SK-N-SH treated with all-trans-retinoic acid at 6 μM for 48 hours (cell line): ENCODE measurements around the gene DUSP7.

Source experiments
- ATAC-seq: fragments of 200-7000 bp; cut with Tn5 transposase; 3 replicates; pipeline ENCODE4 v1.9.1; 2020; ENCODE audit warnings: mild to moderate bottlenecking, moderate library complexity
- ARNTL ChIP-seq: fragments of 450-650 bp; formaldehyde crosslinking; IDR thresholded peaks from 2 replicates; pipeline ENCODE4 v1.5.0; 2020; ENCODE audit warnings: low read depth, mild to moderate bottlenecking, moderate library complexity, borderline replicate concordance
- BACH2 ChIP-seq: fragments of 250-450 bp; sonication (Bioruptor Pico); IDR thresholded peaks from 2 replicates; pipeline ENCODE4 v1.9.0; 2021; ENCODE audit warnings: mild to moderate bottlenecking, borderline replicate concordance
- CSRNP3 ChIP-seq: fragments of 250-450 bp; sonication (Bioruptor Pico); IDR thresholded peaks from 2 replicates; pipeline ENCODE4 v1.5.1; 2021; ENCODE audit warnings: mild to moderate bottlenecking, moderate library complexity
- ESRRG ChIP-seq: fragments of 250-450 bp; sonication (Bioruptor Pico); IDR thresholded peaks from 2 replicates; pipeline ENCODE4 v1.6.1; 2021; ENCODE audit warnings: mild to moderate bottlenecking
- GLIS3 ChIP-seq: fragments of 250-450 bp; sonication (Bioruptor Pico); IDR thresholded peaks from 2 replicates; pipeline ENCODE4 v1.5.0; 2020; ENCODE audit warnings: mild to moderate bottlenecking, moderate library complexity
- ISL1 ChIP-seq: fragments of 250-450 bp; sonication (Bioruptor Pico); IDR thresholded peaks from 2 replicates; pipeline ENCODE4 v2.1.2; 2022; ENCODE audit warnings: mild to moderate bottlenecking, moderate library complexity
- OSR1 ChIP-seq: fragments of 250-450 bp; sonication (Bioruptor Pico); IDR thresholded peaks from 2 replicates; pipeline ENCODE4 v1.8.0; 2022; ENCODE audit warnings: moderate library complexity, mild to moderate bottlenecking, inconsistent platforms
- PATZ1 ChIP-seq: fragments of 250-450 bp; sonication (Bioruptor Pico); IDR thresholded peaks from 2 replicates; pipeline ENCODE4 v1.8.0; 2020; ENCODE audit warnings: mild to moderate bottlenecking, moderate library complexity, borderline replicate concordance
- POU6F1 ChIP-seq: fragments of 250-450 bp; sonication (Bioruptor Pico); IDR thresholded peaks from 2 replicates; pipeline ENCODE4 v1.8.0; 2021; ENCODE audit warnings: low read depth, mild to moderate bottlenecking, moderate library complexity, borderline replicate concordance
- PPARA ChIP-seq: fragments of 250-450 bp; sonication (Bioruptor Pico); IDR thresholded peaks from 2 replicates; pipeline ENCODE4 v1.5.0; 2020; ENCODE audit warnings: mild to moderate bottlenecking, borderline replicate concordance
- RARB ChIP-seq: fragments of 250-450 bp; sonication (Bioruptor Pico); IDR thresholded peaks from 2 replicates; pipeline ENCODE4 v1.8.0; 2021; ENCODE audit warnings: mild to moderate bottlenecking, moderate library complexity
- SNAI2 ChIP-seq: fragments of 250-450 bp; sonication (Bioruptor Pico); IDR thresholded peaks from 2 replicates; pipeline ENCODE4 v1.5.0; 2020; ENCODE audit warnings: mild to moderate bottlenecking, moderate library complexity
- TCF4 ChIP-seq: fragments of 250-450 bp; sonication (Bioruptor Pico); IDR thresholded peaks from 2 replicates; pipeline ENCODE4 v1.8.0; 2021; ENCODE audit warnings: mild to moderate bottlenecking, moderate library complexity, borderline replicate concordance
- TOX ChIP-seq: fragments of 250-450 bp; sonication (Bioruptor Pico); IDR thresholded peaks from 2 replicates; pipeline ENCODE4 v1.8.0; 2021; ENCODE audit warnings: mild to moderate bottlenecking, moderate library complexity, borderline replicate concordance
- TSHZ2 ChIP-seq: fragments of 250-450 bp; sonication (Bioruptor Pico); IDR thresholded peaks from 2 replicates; pipeline ENCODE4 v1.5.0; 2020; ENCODE audit warnings: mild to moderate bottlenecking, moderate library complexity
- ZC3H10 ChIP-seq: fragments of 250-450 bp; sonication (Bioruptor Pico); IDR thresholded peaks from 2 replicates; pipeline ENCODE4 v1.5.1; 2021; ENCODE audit warnings: mild to moderate bottlenecking, moderate library complexity
- ZFP3 ChIP-seq: fragments of 250-450 bp; sonication (Bioruptor Pico); IDR thresholded peaks from 2 replicates; pipeline ENCODE4 v1.5.0; 2020; ENCODE audit warnings: mild to moderate bottlenecking, moderate library complexity
- ZFP30 ChIP-seq: fragments of 450-650 bp; formaldehyde crosslinking; IDR thresholded peaks from 2 replicates; pipeline ENCODE4 v1.5.0; 2022; ENCODE audit warnings: mild to moderate bottlenecking, moderate library complexity
- ZNF565 ChIP-seq: fragments of 450-650 bp; formaldehyde crosslinking; conservative IDR thresholded peaks from 2 replicates; pipeline ENCODE4 v1.5.0; 2020; ENCODE audit warnings: low read depth, mild to moderate bottlenecking, moderate library complexity
- ZNF70 ChIP-seq: fragments of 450-650 bp; formaldehyde crosslinking; IDR thresholded peaks from 2 replicates; pipeline ENCODE4 v1.5.0; 2020; ENCODE audit warnings: mild to moderate bottlenecking, moderate library complexity
- ZNF8 ChIP-seq: fragments of 450-650 bp; formaldehyde crosslinking; IDR thresholded peaks from 2 replicates; pipeline ENCODE4 v1.5.0; 2020; ENCODE audit warnings: mild to moderate bottlenecking, moderate library complexity

DUSP7 gene

GRCh38 chr3:52038227-52038626, 18.1 kb downstream of the DUSP7 start:
- no peak for TF ChIP-seq SNAI2
- TF ChIP-seq OSR1 (CRISPR knock-in tag), result no peak
- TF ChIP-seq ZFP30 (CRISPR knock-in tag), result no peak
- no peak for TF ChIP-seq RARB (CRISPR knock-in tag)
- TF ChIP-seq ARNTL (CRISPR knock-in tag), result no peak
- TF ChIP-seq TSHZ2 (CRISPR knock-in tag), result no peak
- TF ChIP-seq TCF4 (CRISPR knock-in tag), result no peak
- TF ChIP-seq ZNF565 (CRISPR knock-in tag), result no peak
- TF ChIP-seq ESRRG (CRISPR knock-in tag), result no peak
- TF ChIP-seq ISL1 (CRISPR knock-in tag), result no peak
- no peak for TF ChIP-seq ZNF8 (CRISPR knock-in tag)
- no peak for TF ChIP-seq CSRNP3
- no peak for TF ChIP-seq BACH2 (CRISPR knock-in tag)
- no peak for TF ChIP-seq ZNF70 (CRISPR knock-in tag)
- TF ChIP-seq ZC3H10 (CRISPR knock-in tag), result no peak
- TF ChIP-seq, all 23 proteins: peak for 0
- ATAC-seq, result no peak

GRCh38 chr3:52037291-52037690, 19.1 kb downstream of the DUSP7 start:
- no peak for ATAC-seq
- TF ChIP-seq ZFP30 (CRISPR knock-in tag) (no peak), POU6F1 (CRISPR knock-in tag) (no peak), TOX (no peak), TSHZ2 (CRISPR knock-in tag) (no peak), SNAI2 (no peak), ZNF8 (CRISPR knock-in tag) (no peak), OSR1 (CRISPR knock-in tag) (no peak), PPARA (CRISPR knock-in tag) (no peak), PATZ1 (CRISPR knock-in tag) (no peak), ZC3H10 (CRISPR knock-in tag) (no peak), ZFP3 (CRISPR knock-in tag) (no peak)
- TF ChIP-seq, all 23 proteins: peak for 0

- ATAC-seq, result no peak
- TF ChIP-seq GLIS3 (CRISPR knock-in tag) (no peak), ISL1 (CRISPR knock-in tag) (no peak), PPARA (CRISPR knock-in tag) (no peak), ZFP30 (CRISPR knock-in tag) (no peak)
These were observed 19.5 kb downstream of the DUSP7 start for GRCh38 chr3:52036829-52037228.
